Transverse colon (tissue), 4 donors: Measurements from ENCODE around the gene POLDIP3.

ENCODE experiments used
- CTCF ChIP-seq, 5 experiments: fragments of 200-600 bp in 3 of 5; fragments of 450-650 bp in 2 of 5; sonication (generic) in 3 of 5; IDR thresholded peaks; 1 replicate in 2 of 5; 2 replicates in 3 of 5; pipeline ENCODE4 v1.5.1; 2016 to 2017; ENCODE audit warnings: antibody characterized with exemption in 5 of 5, inconsistent platforms in 3 of 5, mild to moderate bottlenecking in 2 of 5, moderate library complexity in 1 of 5
- EP300 ChIP-seq: sonication (generic); formaldehyde crosslinking; IDR thresholded peaks from one replicate; pipeline ENCODE4 v1.6.1; 2017; ENCODE audit warnings: antibody characterized with exemption, low read depth
- POLR2AphosphoS5 ChIP-seq, 3 donors: sonication (generic); formaldehyde crosslinking; IDR thresholded peaks; one replicate each; pipeline ENCODE4 v1.6.1; 2016; ENCODE audit warnings: antibody characterized with exemption in 3 of 3

GRCh38 chr22:42619261-42620063, 4.8 kb upstream of the POLDIP3 start:
- TF ChIP-seq EP300: no peak
- no peak for TF ChIP-seq POLR2AphosphoS5 (IDR thresholded peaks at IDR 0.05)
- TF ChIP-seq CTCF (IDR thresholded peaks at IDR 0.05): no peak
